ENCODE results near the gene USF3. TPM values are rescaled to one million over a fixed set of nuclear protein-coding genes. Genes with fewer than 3 reads are reported as not detected.

The USF3 gene
- total and polyA plus RNA-seq, 12 donors = 3.3 to 21.2 (median 15.9) TPM

GRCh38 chr3:113620091-113620490 lies 76.4 kb downstream of the USF3 start:
- Histone ChIP-seq H3K27me3 (peaks cover 0 to 4% (median 0%) of the 10 kb centered on the region in 7 donors), H3K27ac (no peak overlapping the region), H3K36me3 (peaks cover 0 to 3% (median 0%) of the 10 kb centered on the region in 9 donors), H3K4me3 (no peak overlapping the region), H3K4me1 (peaks cover 0 to 14% (median 5%) of the 10 kb centered on the region in 9 donors), H3K9me3 (no peaks in the 10 kb centered on the region)
- intact Hi-C loops (cut with DNase I) = loop anchor here in 3 of 10 donors (5.0 to 10.0 kb wide), 2 partner anchors 123 to 565 kb away; no protein-coding TSS in a partner anchor
- ATAC-seq = no peak
- no peak for TF ChIP-seq CTCF (IDR thresholded peaks at IDR 0.05)
- DNase-seq = no peak

GRCh38 chr3:113617726-113618125 lies 78.7 kb downstream of the USF3 start:
- H3K27me3 ChIP-seq = no peaks in the 10 kb centered on the region
- ATAC-seq = no peak
- intact Hi-C loops (cut with DNase I) = no loop called here

GRCh38 chr3:113615976-113616375 lies 80.5 kb downstream of the USF3 start:
- H3K36me3 ChIP-seq = peaks cover 0 to 3% (median 0%) of the 10 kb centered on the region in 9 donors
- intact Hi-C loops (cut with DNase I) = no loop called here
- 34 to 44% methylated on average over 4 of the region's 4 CpGs for WGBS, 2 donors
- peak; percentile 42 to 90 (median 78) for ATAC-seq
- H3K27ac ChIP-seq = no peak overlapping the region
- no peaks in the 10 kb centered on the region for H3K9me3 ChIP-seq
- peaks cover 0 to 31% (median 20%) of the 10 kb centered on the region in 9 donors for H3K4me1 ChIP-seq
- no peak for TF ChIP-seq CTCF (IDR thresholded peaks at IDR 0.05)
- no peaks in the 10 kb centered on the region for H3K27me3 ChIP-seq
- peak; percentile 19 to 38 for DNase-seq
- no peak overlapping the region for H3K4me3 ChIP-seq

More at GRCh38 chr3:113617726-113618125, 78.7 kb downstream of the USF3 start:
- Histone ChIP-seq H3K9me3 (no peaks in the 10 kb centered on the region), H3K36me3 (peaks cover 0 to 3% (median 0%) of the 10 kb centered on the region in 9 donors), H3K27ac (no peak overlapping the region), H3K4me1 (peaks cover 0 to 31% (median 20%) of the 10 kb centered on the region in 9 donors), H3K4me3 (no peak overlapping the region)
- no peak for TF ChIP-seq CTCF (IDR thresholded peaks at IDR 0.05)
- no peak for DNase-seq
- WGBS, 2 donors = 95% methylated on average over 2 of the region's 2 CpGs

DNA sequence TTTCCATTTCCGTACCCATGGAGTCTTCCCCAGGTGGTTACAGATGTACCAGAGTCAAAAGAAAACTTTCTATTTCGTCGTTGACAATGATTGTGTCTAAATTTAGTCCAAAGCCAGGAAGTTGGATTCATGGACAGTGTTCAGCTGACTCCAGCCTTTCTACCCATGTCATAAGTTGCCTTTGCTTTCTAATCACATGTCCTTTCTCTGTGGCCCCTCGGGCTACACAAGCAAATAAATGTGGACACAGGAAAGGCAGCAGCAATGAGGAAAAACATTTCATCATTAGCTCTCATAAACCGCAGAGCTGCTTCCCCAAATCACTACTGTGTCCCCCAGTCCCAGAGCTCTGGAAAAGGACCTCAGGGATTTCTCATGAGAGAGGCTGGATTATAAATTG lies 82.0 kb downstream of the USF3 start:
- WGBS, 2 donors = 26 to 30% methylated on average over 5 of the region's 5 CpGs

More for the DNA sequence above, 82.0 kb downstream of the USF3 start:
- Histone ChIP-seq H3K9me3 (no peaks in the 10 kb centered on the region), H3K36me3 (peaks cover 0 to 3% (median 0%) of the 10 kb centered on the region in 9 donors), H3K4me3 (no peak overlapping the region), H3K4me1 (peaks cover 0 to 31% (median 20%) of the 10 kb centered on the region in 9 donors), H3K27me3 (no peaks in the 10 kb centered on the region), H3K27ac (peak overlapping the region in 9 of 10 donors; percentile 18 to 78 (median 40))
- DNase-seq = peak in 1 of 2 donors; percentile 23
- no peak for TF ChIP-seq CTCF (IDR thresholded peaks at IDR 0.05)
- peak; percentile 53 to 88 (median 74) for ATAC-seq
- intact Hi-C loops (cut with DNase I) = no loop called here

Data from heart right ventricle (tissue), 16 donors.